Stimulated activated CD8-positive, alpha-beta memory T cell treated with anti-CD3 and anti-CD28 coated beads, Interleukin-4, amount 100 ng/mL, for 48 hours (primary cell): ENCODE data around the gene GOLGA8H.
"Not testable (repeated sequence)": the region's sequence is repeated elsewhere in the genome, so short reads cannot be mapped to it uniquely, and the experiment has no call there.

Source experiments
- DNase-seq: peaks from one replicate; pipeline ENCODE4 v3.0.0-alpha.2; 2020

GOLGA8H gene, protein sequence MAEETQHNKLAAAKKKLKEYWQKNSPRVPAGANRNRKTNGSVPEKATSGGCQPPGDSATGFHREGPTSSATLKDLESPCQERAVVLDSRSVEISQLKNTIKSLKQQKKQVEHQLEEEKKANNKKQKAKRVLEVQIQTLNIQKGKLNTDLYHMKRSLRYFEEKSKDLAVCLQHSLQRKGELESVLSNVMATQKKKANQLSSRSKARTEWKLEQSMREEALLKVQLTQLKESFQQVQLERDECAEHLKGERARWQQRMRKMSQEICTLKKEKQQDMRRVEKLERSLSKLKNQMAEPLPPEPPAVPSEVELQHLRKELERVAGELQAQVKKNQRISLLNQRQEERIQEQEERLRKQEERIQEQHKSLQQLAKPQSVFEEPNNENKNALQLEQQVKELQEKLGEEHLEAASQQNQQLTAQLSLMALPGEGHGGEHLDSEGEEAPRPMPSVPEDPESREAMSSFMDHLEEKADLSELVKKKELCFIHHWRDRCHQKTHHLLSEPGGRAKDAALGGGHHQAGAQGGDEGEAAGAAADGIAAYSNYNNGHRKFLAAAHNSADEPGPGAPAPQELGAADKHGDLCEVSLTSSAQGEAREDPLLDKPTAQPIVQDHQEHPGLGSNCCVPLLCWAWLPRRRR

GRCh38 chr15:30603796-30604195, at the start of gene GOLGA8H:
TSS of gene GOLGA8H (plus strand) at chr15:30604028. CDS start at chr15:30604126, 98 bp downstream.
- not testable (repeated sequence) for DNase-seq

GRCh38 chr15:30566949-30567348, 36.9 kb upstream of the GOLGA8H start:
- not testable (repeated sequence) for DNase-seq

GRCh38 chr15:30573012-30573491, 30.8 kb upstream of the GOLGA8H start:
- not testable (repeated sequence) for DNase-seq

DNA sequence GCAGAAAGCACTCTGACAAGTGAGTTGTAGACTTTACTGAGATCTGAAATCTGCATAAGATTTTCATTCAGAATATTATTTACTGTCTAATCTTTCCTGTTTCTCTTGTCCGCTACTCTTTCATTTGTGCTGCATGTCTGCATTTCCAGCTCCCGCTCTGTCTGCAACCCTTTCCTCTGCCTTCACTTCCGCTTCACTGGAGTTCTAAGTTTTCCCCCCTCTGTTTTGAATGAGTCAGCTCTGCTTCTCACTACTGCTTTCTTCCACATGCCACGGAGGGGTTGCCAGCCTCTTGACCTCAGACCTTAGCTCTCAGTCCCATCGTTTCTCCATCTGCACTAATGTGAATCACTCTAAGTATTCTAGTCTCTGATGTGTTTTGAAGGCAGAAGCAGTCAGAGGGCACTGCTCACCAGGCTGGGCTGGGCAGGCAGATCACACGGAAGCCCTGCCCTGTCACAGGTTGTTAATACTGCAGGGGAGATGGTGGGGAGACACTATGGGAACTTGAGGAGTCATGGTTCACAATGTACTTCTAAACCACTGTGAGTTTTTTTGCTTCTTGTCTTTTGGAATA, 24.3 kb upstream of the GOLGA8H start:
- DNase-seq = not testable (repeated sequence)

DNA sequence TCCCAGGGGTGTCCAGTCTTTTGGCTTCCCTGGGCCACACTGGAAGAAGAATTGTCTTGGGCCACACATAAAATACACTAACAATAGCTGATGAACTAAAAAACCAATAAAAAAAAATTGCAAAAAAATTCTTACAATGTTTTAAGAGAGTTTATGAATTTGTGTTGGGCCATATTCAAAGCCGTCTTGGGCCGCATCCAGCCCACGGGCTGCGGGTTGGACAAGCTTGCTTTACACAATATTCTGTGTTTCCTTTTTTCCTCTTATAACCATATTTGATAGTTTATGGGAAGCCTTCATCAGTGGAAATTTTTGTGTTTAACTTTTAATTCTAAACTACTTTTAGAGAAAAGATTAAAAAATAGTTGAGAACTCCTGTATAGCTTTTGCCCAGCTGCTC, 23.1 kb upstream of the GOLGA8H start:
- DNase-seq = not testable (repeated sequence)

DNA sequence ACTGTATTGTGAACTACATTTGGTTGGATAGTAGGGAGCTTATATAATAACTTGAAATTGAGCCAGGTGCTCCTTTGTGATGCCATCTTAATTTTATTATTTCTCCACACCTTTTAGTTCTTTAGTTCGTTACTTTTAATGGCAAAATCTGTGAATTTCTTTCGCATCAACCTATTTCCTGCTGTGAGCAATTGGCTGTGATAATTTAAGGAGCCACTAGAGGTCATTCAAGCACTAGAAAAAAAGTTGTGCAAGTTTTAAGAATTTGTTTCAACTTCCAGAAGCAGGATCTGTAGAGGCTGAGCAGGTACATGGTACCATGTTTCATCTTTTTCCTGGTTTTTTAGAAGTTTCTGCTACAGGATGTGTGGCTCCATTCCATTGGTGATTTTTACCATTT, 4.9 kb upstream of the GOLGA8H start:
- not testable (repeated sequence) for DNase-seq

- not testable (repeated sequence) for DNase-seq
Measured at GRCh38 chr15:30612271-30612670, 8.4 kb downstream of the GOLGA8H start.

DNA sequence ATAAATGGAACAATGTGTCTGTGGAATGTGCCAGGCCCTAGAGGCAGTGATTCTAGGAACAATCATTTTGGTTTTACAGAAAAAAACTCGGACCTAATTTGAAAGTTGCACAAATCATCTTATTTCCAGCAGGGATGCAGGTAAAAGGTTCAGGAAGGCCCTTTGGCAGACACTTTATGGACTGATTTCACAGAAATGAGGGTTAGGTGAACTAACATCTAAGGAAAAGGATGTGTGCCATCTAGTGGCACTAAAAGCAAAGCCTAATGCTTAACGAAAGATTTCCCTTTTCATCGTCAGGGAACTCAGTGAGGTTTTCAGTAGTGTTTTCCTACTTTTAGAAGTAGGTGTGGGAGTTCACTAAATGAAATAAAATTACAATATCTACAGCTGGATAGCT, 17.5 kb downstream of the GOLGA8H start:
- DNase-seq = not testable (repeated sequence)

GRCh38 chr15:30625436-30626193, 21.8 kb downstream of the GOLGA8H start, which contains the start of gene ARHGAP11B:
TSS of gene ARHGAP11B (plus strand) at chr15:30626128.
- DNase-seq = peak; percentile 95

DNA sequence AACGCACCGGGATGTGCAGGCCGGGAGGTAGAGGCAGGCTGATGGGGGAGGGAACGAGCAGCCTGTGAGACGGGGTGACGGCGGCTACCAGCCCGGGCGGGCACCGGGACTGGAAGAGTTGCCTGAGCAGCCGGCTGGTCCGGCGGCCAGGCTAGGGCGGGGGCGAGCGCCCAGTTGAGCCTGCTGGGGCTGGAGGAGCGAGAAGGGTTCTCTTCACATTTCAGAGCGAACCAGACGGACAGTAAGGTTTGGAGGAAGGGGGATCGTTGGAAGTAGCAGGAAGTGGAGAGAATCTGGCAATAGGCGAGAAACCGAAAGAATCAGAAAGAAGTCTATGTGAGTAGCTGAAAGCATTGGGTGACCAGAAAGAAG, 22.4 kb downstream of the GOLGA8H start:
- DNase-seq = peak; percentile 26

- not testable (repeated sequence) for DNase-seq
Measured at GRCh38 chr15:30626632-30627031, 22.8 kb downstream of the GOLGA8H start.

DNA sequence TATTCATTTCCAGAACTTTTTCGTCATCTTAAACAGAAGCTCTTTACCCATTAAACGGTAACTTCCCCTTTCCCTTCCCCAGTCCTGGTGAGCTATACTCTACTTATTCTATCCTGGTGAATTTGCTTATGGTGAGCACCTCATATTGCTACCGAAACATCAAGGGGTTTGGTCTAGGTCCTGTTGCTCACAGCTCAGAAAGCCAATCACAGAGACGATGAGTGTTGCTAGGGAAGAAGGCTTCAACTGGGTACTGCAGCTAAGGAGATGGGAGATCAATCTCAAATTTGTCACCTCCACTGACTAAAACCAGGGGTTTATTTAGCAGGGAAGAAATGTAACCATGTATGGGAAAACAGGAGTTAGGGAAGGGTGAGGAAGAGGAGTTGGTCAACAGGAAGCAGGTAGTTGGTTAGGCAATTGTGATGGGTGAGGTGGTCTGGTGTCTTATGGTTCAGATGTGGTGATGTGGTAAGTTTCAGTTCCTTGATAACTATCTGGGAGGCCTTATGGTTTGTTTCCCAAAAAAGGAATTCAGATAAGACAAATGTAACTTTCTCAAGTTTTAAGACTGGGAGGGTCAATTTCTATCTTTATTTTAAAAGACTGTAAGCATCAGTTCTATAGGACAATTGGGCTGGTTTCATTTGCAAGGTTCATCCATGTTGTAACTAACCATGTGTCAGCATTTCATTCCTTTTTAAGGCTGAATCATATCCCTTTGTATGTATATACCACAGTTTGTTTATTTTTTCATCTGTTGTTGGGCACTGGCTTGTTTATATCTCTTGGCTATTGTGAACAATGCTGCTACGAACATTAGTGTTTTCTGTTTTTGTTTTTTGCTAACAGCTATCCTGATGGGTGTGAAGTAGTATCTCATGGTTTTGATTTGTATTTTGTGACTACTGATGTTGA, 46.4 kb downstream of the GOLGA8H start:
- DNase-seq = no peak

- DNase-seq = not testable (repeated sequence)
Measured at GRCh38 chr15:30661154-30661553, 57.3 kb downstream of the GOLGA8H start.
